T-helper 1 cell (primary cell): ENCODE data around the gene NOL6.
A peak's percentile ranks its signal among the peaks of the same experiment; 100 is the strongest.
"Not testable (repeated sequence)": the region's sequence is repeated elsewhere in the genome, so short reads cannot be mapped to it uniquely, and the experiment has no call there.

Experiments used
- DNase-seq, 5 donors: peaks; one replicate each; pipeline ENCODE4 v3.0.0-alpha.2; 2012 to 2020

NOL6 gene

GRCh38 chr9:33469891-33470290 lies 3.8 kb downstream of the NOL6 start:
- no peak for DNase-seq

DNA sequence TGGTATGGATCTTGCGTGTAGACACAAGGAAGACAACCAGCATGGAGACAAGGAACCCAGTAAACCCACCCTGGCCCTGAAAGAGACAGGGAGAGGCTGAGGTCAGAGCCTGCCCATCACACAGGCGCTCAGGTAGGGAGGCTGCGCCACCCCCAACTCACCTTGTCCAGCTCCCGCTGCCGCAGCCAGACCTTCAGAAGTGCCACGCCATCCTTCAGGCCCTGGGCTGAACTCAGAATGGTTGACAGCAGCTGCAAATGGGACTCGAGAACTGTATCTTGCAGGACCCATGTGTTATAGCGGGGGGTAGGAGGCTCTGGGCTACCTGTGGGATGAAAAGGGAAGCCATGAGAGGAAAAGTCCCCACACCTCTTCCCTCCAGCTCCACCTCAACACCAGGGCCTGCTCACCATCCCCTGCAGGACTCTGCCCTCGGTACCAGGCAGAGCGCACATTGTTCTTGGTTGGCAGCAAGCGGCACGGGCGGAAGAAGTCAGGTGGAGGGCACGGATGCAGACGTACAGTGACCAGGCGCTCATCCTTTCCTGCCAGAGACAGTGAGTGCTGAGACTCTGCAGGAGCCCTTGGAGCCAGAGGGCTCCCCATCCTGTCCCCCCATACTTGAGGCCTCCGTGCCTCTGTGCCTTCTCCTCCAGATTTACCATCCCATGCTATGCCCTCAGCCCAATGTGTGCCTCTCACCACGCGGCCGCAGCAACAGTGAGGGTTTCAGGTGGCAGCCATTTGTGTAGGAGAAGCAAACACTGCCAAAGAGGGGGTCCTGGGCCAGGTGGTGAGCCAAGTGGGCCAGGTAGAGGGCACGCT lies 4.7 kb downstream of the NOL6 start:
- DNase-seq = no peak

DNA sequence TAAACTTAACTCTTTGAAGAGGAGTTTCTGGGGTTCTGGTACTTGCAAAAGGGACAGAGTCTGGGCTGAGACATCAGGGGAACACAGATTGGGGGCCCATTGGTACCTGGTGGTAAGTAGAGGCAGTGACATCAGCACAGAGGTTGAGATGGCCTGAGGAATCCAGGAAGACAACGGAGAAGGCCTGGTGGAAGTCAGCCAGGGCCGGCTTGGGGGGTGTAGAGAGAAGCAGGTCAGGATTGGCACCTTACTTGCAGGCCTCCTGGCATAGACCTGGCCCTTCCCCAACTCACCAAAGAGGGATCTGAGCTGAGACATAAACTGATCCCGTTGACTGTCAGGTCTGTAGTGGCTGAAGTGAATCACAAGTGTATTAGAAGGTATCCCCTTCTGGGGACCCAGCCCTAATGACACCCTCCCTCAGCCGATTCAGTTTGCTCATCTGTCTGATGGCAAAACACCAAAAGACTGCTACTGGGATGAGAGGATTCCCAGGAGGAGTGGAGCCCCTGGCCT lies 5.5 kb downstream of the NOL6 start:
- no peak for DNase-seq

- DNase-seq = no peak
Measured at GRCh38 chr9:33467526-33467925, 6.2 kb downstream of the NOL6 start.

GRCh38 chr9:33466565-33467495 lies 6.9 kb downstream of the NOL6 start:
- peak; percentile 51 to 71 (median 60) for DNase-seq

- DNase-seq = no peak
Measured at GRCh38 chr9:33465596-33466564, 7.8 kb downstream of the NOL6 start.

- no peak for DNase-seq
Measured at GRCh38 chr9:33465096-33465495, 8.6 kb downstream of the NOL6 start.

- DNase-seq = no peak
Measured at GRCh38 chr9:33464045-33464636, 9.6 kb downstream of the NOL6 start.

- DNase-seq = no peak
Measured at GRCh38 chr9:33463151-33463550, 10.6 kb downstream of the NOL6 start.

DNA sequence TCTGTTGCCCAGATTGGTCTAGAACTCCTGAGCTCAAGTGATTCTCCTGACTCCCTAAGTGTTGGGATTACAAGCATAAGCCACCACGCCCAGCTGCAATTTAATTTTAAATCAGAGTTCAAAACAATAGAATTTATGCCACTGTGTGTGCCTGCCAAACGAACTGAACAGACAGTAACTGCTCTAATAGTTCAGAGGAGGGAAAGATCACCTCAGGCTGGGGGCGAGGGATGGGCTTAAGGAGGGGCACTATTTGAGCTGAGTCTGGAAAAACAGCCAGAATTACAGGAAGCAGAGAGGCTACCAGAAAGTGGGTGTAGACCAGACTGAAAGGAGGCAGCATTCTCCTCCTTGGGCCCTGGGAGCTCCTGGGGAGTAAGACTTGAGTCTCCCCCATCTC lies 12.2 kb downstream of the NOL6 start:
- no peak for DNase-seq

DNA sequence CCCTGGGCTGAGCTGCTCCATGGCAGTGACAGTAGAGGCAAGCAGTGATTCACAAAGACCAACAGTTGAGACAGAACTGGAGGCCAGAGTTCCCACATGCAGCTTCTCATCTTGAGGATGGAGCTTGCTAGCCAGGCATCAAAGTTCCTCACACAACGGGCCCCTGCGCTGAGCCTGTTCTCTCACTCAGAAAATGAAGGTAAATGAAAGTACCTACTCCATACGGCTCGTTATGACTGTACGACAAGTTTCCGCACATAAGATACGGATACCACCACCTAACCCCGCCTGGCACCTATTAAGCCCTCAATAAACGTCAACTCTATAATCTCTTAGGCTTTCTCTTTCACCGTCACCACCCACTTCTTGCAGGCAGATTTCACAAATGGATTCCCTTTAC lies 12.9 kb downstream of the NOL6 start:
- no peak for DNase-seq

DNA sequence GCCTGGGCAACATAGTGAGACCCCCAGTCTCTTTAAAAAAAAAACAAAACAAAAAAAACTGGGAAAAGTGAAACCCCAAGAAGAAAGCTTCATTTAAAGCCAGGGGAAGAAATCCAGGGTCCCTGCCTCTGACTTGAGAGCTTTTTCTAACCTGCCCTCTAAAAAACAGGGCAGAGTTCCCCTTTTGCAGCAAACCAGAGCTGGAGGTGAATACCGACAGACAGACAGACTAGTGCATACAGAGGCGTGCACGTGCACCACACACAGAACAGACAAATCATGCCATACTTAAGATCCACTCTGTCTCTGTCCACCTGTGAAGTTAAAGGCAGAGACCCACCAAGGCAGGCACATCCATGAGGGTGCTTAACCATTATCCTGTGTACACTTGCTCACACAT lies 14.6 kb downstream of the NOL6 start:
- DNase-seq = no peak

DNA sequence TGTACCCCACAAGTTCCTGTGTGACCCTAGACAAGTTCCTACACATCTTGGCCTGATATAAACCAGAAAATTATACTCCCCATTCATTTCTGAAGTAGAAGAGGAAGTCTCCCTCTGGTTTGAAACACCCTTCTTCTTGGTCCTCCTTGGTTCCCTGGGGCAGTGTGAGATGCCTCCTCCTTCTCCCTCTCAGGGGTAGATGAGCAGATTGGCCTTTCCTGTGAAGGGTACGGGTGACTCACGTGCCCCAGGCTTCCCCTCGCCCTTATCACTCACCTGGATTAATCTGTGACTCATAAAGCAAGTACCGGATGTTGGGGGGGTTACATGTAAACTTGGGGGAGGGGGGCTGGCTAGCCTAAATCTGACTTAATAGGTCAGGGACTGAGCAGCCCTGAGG lies 15.3 kb downstream of the NOL6 start:
- peak; percentile 32 to 60 (median 52) for DNase-seq

GRCh38 chr9:33455945-33456344 lies 17.8 kb downstream of the NOL6 start:
- DNase-seq = peak in 1 of 5 donors; percentile 25

DNA sequence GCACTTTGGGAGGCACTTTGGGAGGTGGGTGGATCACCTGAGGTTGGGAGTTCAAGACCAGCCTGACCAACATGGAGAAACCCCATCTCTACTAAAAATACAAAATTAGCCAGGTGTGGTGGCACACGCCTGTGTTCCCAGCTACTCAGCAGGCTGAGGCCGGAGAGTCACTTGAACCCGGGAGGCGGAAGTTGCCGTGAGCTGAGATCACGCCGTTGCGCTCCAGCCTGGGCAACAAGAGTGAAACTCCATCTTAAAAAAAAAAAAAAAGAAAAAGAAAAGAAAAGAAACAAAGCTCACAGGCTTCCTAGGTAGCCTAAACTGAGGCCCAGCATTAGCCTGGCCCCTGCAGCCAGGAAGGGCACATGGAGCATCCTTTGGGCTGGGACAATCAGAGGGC lies 18.3 kb downstream of the NOL6 start:
- not testable (repeated sequence) for DNase-seq

DNA sequence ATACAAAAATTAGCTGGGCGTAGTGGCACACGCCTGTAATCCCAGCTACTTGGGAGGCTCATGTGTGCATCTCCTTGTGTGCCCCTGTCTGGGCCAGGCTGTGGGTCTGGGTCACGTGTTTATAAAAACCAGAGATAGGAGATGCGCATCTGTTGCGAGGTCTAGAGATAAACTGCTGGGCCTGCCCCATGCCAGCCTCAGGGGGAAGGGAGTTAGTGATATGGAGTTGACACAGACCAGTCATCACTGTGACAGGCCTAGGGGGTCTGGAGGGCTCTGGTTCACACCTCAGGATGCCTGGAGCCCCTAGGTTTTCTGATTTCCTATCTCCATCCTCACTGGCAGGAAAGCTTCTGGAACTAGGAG lies 19.1 kb downstream of the NOL6 start:
- DNase-seq = not testable (repeated sequence)

DNA sequence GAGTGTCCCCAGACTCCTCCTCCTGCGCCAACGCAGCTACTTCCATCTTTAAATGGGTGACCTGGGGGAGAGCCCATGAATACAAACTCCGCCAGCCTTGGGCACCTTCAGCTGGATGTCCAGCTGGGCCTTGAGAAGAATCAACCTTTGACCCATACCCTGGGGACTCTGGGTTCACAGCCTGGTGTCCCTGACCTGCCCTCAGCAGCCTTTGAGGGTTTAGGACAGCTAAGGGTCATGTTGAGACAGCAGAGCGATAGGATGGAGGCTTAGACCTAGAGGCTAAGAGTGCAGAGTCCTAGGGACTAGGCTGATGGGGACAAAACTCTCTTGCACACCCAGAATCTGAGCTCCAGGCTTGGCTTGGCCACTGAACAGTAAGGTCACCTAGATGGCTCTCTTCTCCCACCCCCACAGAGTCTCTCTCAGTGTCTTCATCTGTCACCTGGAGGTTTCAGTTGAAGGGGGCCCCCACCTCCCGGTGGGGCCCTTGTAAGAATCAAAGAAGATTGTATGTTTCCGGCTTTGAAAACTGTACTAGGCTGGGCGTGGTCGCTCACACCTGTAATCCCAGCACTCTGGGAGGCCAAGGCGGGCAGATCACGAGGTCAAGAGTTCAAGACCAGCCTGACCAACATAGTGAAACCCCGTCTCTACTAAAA lies 19.6 kb downstream of the NOL6 start:
- no peak for DNase-seq

DNA sequence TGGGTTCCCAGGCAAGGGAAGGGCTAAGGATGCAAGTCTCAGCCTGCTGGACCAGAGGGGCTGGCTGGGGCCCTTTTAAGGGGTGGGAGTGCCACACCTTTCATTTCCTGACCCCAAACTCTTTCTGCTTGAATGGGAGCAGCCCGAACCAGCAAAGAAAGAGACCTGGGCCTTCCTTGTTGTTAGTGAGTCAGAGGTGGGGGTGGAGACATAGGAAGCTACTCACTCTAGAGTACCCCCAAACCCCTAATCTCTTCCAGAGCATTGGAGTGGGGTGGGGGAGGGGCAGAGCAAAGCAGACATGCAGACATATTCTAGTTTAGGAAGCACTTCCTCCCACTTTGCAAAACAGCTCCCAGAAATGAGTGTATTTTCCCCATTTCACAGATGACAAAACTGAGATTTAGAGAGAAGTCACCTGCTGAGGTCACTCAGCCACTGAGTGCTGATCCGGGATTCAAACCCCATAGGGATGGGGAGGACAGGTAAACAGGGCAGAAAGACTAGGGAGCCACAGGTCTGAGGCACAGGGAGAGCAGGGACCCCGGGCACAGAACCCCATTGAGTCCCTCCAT lies 20.4 kb downstream of the NOL6 start:
- DNase-seq = no peak

DNA sequence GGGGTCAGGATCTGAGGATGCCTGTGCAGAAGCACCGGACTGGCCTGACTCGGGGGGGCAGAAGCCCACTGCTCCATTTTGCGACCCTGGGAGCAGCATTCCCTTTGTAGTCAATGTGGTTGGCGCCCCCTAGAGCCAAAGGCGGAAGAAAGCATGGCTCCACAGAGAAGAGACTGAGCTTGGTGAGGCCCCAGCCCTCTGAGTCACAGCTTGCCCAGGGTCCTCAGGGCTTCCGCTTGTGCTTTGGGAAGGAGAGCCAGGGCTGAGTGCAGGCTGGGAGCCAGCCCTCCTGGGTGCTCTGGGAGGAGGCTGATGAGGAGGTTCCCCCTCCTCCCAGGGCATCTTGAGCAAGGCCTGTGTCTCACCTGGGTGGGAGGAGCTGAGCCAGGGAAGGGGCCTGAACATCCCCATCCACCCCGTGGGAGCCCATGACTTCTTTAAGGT lies 20.9 kb downstream of the NOL6 start:
- DNase-seq = peak in 3 of 5 donors; percentile 26 to 54 (median 26)

- DNase-seq = no peak
Measured at GRCh38 chr9:33450621-33451146, 23.0 kb downstream of the NOL6 start.

DNA sequence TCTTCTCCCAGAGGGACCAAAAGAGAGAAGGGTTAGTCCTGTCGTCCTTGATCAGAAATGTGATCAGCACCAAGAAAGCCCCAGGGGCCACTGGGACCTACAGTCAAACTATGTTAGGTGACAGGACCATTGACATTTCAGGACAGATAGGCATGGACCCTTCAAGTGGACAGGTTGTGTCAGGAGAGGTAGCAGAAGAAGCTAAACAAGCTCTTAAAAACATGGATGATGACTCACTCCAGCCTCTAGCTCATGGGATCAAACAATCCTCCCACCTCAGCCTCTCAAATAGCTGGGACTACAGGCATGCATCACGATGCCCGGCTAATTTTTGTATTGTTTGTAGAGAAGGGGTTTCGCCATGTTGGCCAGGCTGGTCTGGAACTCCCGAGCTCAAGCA lies 24.0 kb downstream of the NOL6 start:
- no peak for DNase-seq
